GM12878 (cell line): Measurements from ENCODE around the gene SNRNP25. TPM values are rescaled to one million over a fixed set of nuclear protein-coding genes. Genes with fewer than 3 reads are reported as not detected.

Experiments used
- ATAC-seq: fragments of 200-7000 bp; cut with Tn5 transposase; 3 replicates; pipeline ENCODE4 v1.9.1; 2020; ENCODE audit warnings: mild to moderate bottlenecking, moderate library complexity
- BruUV-seq: library from RNA; stranded (reverse); fragments of 400-500 nt; replicated peaks from 2 replicates; lab custom pipeline; 2021; lab: Mats Ljungman, UMichigan
- CTCF ChIA-PET: fragments of 300-600 bp; sonication (Branson Sonifier 250); formaldehyde crosslinking; extraction: SDS; loops from one replicate; lab custom pipeline; 2021; ENCODE audit warnings: inconsistent platforms; lab: Yijun Ruan, JAX
- POLR2A ChIA-PET: fragments of 350-600 bp; formaldehyde crosslinking; extraction: SDS; loops from one replicate; lab custom pipeline; 2021; ENCODE audit warnings: inconsistent platforms; lab: Charles Lee
- RAD21 ChIA-PET: fragments of 300-600 bp; sonication (Branson Sonifier 250); formaldehyde crosslinking; loops from one replicate; lab custom pipeline; 2023; ENCODE audit warnings: antibody characterized with exemption; ENCODE audit not compliant: unreplicated experiment; lab: Charles Lee
- SMC1A ChIA-PET: fragments of 300-600 bp; sonication (Branson Sonifier 250); formaldehyde crosslinking; loops from one replicate; lab custom pipeline; 2023; ENCODE audit not compliant: unreplicated experiment, uncharacterized antibody; lab: Charles Lee
- DNase-seq: peaks from one replicate; pipeline ENCODE4 v3.0.0-alpha.2; 2011; ENCODE audit warnings: low read depth, low spot score
- FAIRE-seq: peaks from 3 replicates; lab custom pipeline; 2011; peaks lifted over from hg19 to GRCh38; lab: Jason Lieb, UNC
- H2AFZ ChIP-seq: 2 replicates; pipeline ENCODE4 v1.6.0; 2011; ENCODE audit warnings: low read depth, low read length, control low read depth; ENCODE audit not compliant: control insufficient read depth
- H3K27ac ChIP-seq: 2 replicates; pipeline ENCODE4 v1.5.1; 2011; ENCODE audit warnings: control low read depth; ENCODE audit not compliant: control insufficient read depth, insufficient read depth
- H3K27me3 ChIP-seq, 2 experiments: replicated peaks in 1 of 2; 2 replicates each; pipeline versions ENCODE4 v1.6.0 to v1.6.1; 2011; ENCODE audit warnings: low read length in 1 of 2; ENCODE audit not compliant: control insufficient read depth in 2 of 2, insufficient read depth in 2 of 2
- H3K36me3 ChIP-seq, 2 experiments: 2 replicates each; pipeline ENCODE4 v1.5.1; 2011; ENCODE audit warnings: low read length in 1 of 2; ENCODE audit not compliant: control insufficient read depth in 2 of 2, insufficient read depth in 2 of 2
- H3K4me1 ChIP-seq: 2 replicates; pipeline ENCODE4 v1.6.1; 2011; ENCODE audit warnings: mild to moderate bottlenecking, low read length, moderate library complexity, mixed read lengths; ENCODE audit not compliant: control insufficient read depth, insufficient read depth
- H3K4me2 ChIP-seq: 2 replicates; pipeline ENCODE4 v1.6.0; 2011; ENCODE audit warnings: control low read depth; ENCODE audit not compliant: control insufficient read depth, insufficient read depth
- H3K4me3 ChIP-seq: fragments of 200-600 bp; sonication (generic); 2 replicates; pipeline ENCODE4 v1.5.1; 2016
- H3K79me2 ChIP-seq: 2 replicates; pipeline ENCODE4 v1.6.0; 2011; ENCODE audit warnings: low read length; ENCODE audit not compliant: control insufficient read depth, insufficient read depth
- H3K9ac ChIP-seq: 2 replicates; pipeline ENCODE4 v1.8.0; 2011; ENCODE audit warnings: low read length, control low read depth, mixed read lengths; ENCODE audit not compliant: control insufficient read depth, insufficient read depth
- H3K9me3 ChIP-seq: replicated peaks from 3 replicates; pipeline ENCODE4 v1.5.1; 2011; ENCODE audit warnings: mild to moderate bottlenecking, low read length; ENCODE audit not compliant: control insufficient read depth, insufficient read depth
- H4K20me1 ChIP-seq: 2 replicates; pipeline ENCODE4 v1.6.0; 2011; ENCODE audit not compliant: control insufficient read depth, insufficient read depth
- BHLHE40 ChIP-seq, 2 experiments: fragments of 450-650 bp in 1 of 2; IDR thresholded peaks; 2 replicates each; pipeline ENCODE4 v1.6.1; 2011 to 2017; ENCODE audit warnings: low read depth in 2 of 2, borderline replicate concordance in 1 of 2, improper control_type of control experiment in 1 of 2, low read length in 1 of 2, mild to moderate bottlenecking in 1 of 2
- DPF2 ChIP-seq: fragments of 450-650 bp; IDR thresholded peaks from 2 replicates; pipeline ENCODE4 v1.6.1; 2017; ENCODE audit warnings: mild to moderate bottlenecking
- IKZF1 ChIP-seq: fragments of 450-650 bp; conservative IDR thresholded peaks from 2 replicates; pipeline ENCODE4 v1.6.1; 2017; ENCODE audit warnings: antibody characterized with exemption, mild to moderate bottlenecking
- IKZF2 ChIP-seq, 2 experiments: fragments of 450-650 bp; IDR thresholded peaks; 2 replicates each; pipeline ENCODE4 v1.6.1; 2017; ENCODE audit warnings: mild to moderate bottlenecking in 2 of 2, moderate library complexity in 2 of 2
- MTA2 ChIP-seq: fragments of 450-650 bp; IDR thresholded peaks from 2 replicates; pipeline ENCODE4 v1.6.1; 2016; ENCODE audit warnings: low read depth, mild to moderate bottlenecking, moderate library complexity
- SPI1 ChIP-seq: IDR thresholded peaks from 2 replicates; pipeline ENCODE4 v1.6.1; 2011; ENCODE audit warnings: low read depth, mild to moderate bottlenecking, low read length, moderate library complexity, borderline replicate concordance; ENCODE audit not compliant: insufficient read depth
- TCF7 ChIP-seq: IDR thresholded peaks from 2 replicates; pipeline ENCODE4 v1.6.1; 2014; ENCODE audit warnings: antibody characterized with exemption, borderline replicate concordance
- ZNF274 ChIP-seq: IDR thresholded peaks from one replicate; pipeline ENCODE4 v1.8.0; 2011; ENCODE audit not compliant: insufficient read length, insufficient read depth
- WGBS: methylation state at CpG from one replicate; pipeline ENCODE4 v1.1.6; 2016; ENCODE audit warnings: low lambda C conversion rate; ENCODE audit not compliant: insufficient replicate concordance, insufficient coverage; ENCODE audit errors: missing lambda C conversion rate; 5-methylcytosine and 5-hydroxymethylcytosine counted together
- in situ Hi-C: fragments of 300-500 bp; cut with MboI; formaldehyde crosslinking; loops from 9 replicates; pipeline ENCODE4 v1.14.3; 2018; ENCODE audit warnings: mixed read lengths
- intact Hi-C: fragments of 100-400 bp; cut with micrococcal nuclease; formaldehyde crosslinking; loops from one replicate; pipeline ENCODE4 v1.14.2; 2022; ENCODE audit not compliant: unreplicated experiment
- polyA plus RNA-seq, 11 experiments: library from polyadenylated mRNA; depleted of rRNA in 4 of 11; unstranded in 6 of 11; stranded (reverse) in 5 of 11; fragments of >200 nt; fragmentation: Nextera tagmentation in 4 of 11; fragmentation: Illumina TruSeq in 1 of 11; extraction: Ambion mirVana in 4 of 11; extraction: Trizol in 1 of 11; gene quantifications; 1 replicate in 1 of 11; 2 replicates in 10 of 11; pipeline versions ENCODE4 v1.2.1 to v1.2.3, GENCODE V29; 2011 to 2016; ENCODE audit warnings: inconsistent platforms in 2 of 11, missing spikeins in 2 of 11, low read depth in 1 of 11
- total RNA-seq, 4 experiments: library from RNA; depleted of rRNA in 3 of 4; stranded (reverse); fragments of >200 nt in 3 of 4; fragmentation: Illumina TruSeq in 1 of 4; extraction: Trizol in 1 of 4; gene quantifications; 2 replicates each; pipeline versions ENCODE4 v1.2.1 to v1.2.3, GENCODE V29; 2013 to 2021
- TF ChIP-seq, protein P1 (sequence below): fragments of 450-650 bp; IDR thresholded peaks from 2 replicates; pipeline ENCODE4 v1.6.1; 2017; ENCODE audit warnings: low read depth, mild to moderate bottlenecking, moderate library complexity

The SNRNP25 gene
- total and polyA plus RNA-seq, 10 of the 15 experiments (the other 5 are each of a cell fraction or from before 2014, with no cell fraction given) = 40.9 to 138 (median 67.2) TPM

DNA sequence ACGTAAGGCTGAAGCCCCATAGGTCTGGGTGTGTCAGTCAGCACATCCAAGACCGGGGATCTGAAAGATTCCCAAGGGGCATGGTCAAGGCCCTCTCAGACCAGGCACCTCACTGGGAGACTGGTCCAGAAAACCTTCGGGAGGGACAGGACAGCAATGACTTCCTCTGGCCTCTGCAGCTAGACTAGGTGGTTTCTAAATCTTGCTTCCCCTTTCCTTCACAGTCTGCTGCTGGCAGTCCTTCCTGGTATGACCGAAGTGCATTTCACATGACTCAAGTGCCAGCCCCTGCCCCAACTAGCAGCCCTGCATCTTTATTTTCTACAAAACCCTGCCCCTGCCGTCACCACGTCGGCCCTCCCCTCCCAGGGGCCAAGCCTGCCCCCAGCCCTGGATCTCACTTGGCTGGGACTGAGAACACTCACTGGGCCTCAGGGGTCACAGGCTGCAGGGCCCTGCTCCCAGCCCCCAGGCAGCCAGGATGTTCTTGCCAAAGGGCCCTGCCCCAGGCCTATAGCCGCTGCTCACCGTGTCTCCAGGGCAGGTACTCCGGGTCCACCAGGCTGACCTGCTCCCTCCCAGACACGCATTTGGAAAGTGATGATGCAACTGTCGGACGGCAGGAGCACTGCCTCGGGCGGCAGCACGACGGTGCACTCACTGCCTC, 18.5 kb upstream of the SNRNP25 start:
- H3K27me3 ChIP-seq = no peaks in the 10 kb centered on the region
- POLR2A ChIA-PET = interaction anchor here (0.6 to 1.9 kb wide), 3 partner anchors 18 to 1446 kb away, joined by 3 to 5 read pairs (median 4); partner anchors contain the start of genes POLR3K and SNRNP25
- RAD21 ChIA-PET = interaction anchor here (1.0 to 1.5 kb wide), 2 partner anchors 18 to 62 kb away, joined by 3 to 4 read pairs; partner anchors contain the start of genes POLR3K and SNRNP25
- no peaks in the 10 kb centered on the region for H3K9me3 ChIP-seq
- no TSS peak for BruUV-seq
- H3K4me3 ChIP-seq = no peak overlapping the region
- no peak for FAIRE-seq
- H3K79me2 ChIP-seq = no peaks in the 10 kb centered on the region
- CTCF ChIA-PET = no interaction called here
- SMC1A ChIA-PET = no interaction called here
- peak overlapping the region; percentile 21; the same call in 1 of the 2 replicates for H2AFZ ChIP-seq
- H3K27ac ChIP-seq = peak overlapping the region; percentile 45
- peak; percentile 18 to 23; a peak in 1 of 4 replicates for TF ChIP-seq IKZF2 (IDR thresholded peaks at IDR 0.05)
- no peak for TF ChIP-seq TCF7
- no peak for TF ChIP-seq ZNF274
- peak; percentile 48; the same call in 1 of the 2 replicates for TF ChIP-seq SPI1
- TF ChIP-seq BHLHE40 (IDR thresholded peaks at IDR 0.05; ENCODE audit: borderline replicate concordance in 1 of 2, low read depth in 2 of 2, low read length in 1 of 2) = peak in 1 of 2 experiments; percentile 22; a peak in 1 of 4 replicates
- peak; percentile 19; the same call in 1 of the 2 replicates for TF ChIP-seq MTA2
- TF ChIP-seq, protein P1, sequence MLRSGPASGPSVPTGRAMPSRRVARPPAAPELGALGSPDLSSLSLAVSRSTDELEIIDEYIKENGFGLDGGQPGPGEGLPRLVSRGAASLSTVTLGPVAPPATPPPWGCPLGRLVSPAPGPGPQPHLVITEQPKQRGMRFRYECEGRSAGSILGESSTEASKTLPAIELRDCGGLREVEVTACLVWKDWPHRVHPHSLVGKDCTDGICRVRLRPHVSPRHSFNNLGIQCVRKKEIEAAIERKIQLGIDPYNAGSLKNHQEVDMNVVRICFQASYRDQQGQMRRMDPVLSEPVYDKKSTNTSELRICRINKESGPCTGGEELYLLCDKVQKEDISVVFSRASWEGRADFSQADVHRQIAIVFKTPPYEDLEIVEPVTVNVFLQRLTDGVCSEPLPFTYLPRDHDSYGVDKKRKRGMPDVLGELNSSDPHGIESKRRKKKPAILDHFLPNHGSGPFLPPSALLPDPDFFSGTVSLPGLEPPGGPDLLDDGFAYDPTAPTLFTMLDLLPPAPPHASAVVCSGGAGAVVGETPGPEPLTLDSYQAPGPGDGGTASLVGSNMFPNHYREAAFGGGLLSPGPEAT = peak; percentile 14; the same call in 1 of the 2 replicates
- 0 out of 2 replicates have a peak, but pooled peaks have one; percentile 12 for TF ChIP-seq DPF2
- TF ChIP-seq IKZF1 = 0 out of 2 replicates have a peak, but pooled peaks have one; percentile 41
- intact Hi-C loops = no loop called here
- H3K36me3 ChIP-seq = peaks cover 0 to 8% of the 10 kb centered on the region in 2 experiments; a peak in 2 of 4 replicates
- 58% methylated on average over 17 of the region's 17 CpGs for WGBS
- peaks cover 34% of the 10 kb centered on the region for H3K4me1 ChIP-seq
- peak; percentile 82 for ATAC-seq
- no peak overlapping the region for H3K9ac ChIP-seq
- in situ Hi-C loops = no loop called here
- H3K4me2 ChIP-seq = peak overlapping the region; percentile 54; the same call in 1 of the 2 replicates
- no peak for DNase-seq
- H4K20me1 ChIP-seq = no peaks in the 10 kb centered on the region
